ENCODE data around the gene SLC6A13. TPM values are rescaled to one million over a fixed set of nuclear protein-coding genes. Genes with fewer than 3 reads are reported as not detected.

Gene SLC6A13
- total RNA-seq, 4 donors from 2014 or later: 0.46 to 1.2 TPM; not detected in 2

- no peaks in the 10 kb centered on the region for H3K9me3 ChIP-seq
- intact Hi-C loops (cut with DNase I; ENCODE audit: low total_unique reads): no loop called here
- no peaks in the 10 kb centered on the region for H3K4me1 ChIP-seq
- no peak for DNase-seq
- no peak overlapping the region for H3K4me3 ChIP-seq
- H3K27ac ChIP-seq: no peak overlapping the region
- no peaks in the 10 kb centered on the region for H3K36me3 ChIP-seq
- TF ChIP-seq POLR2A (IDR thresholded peaks at IDR 0.05) (no peak), CTCF (IDR thresholded peaks at IDR 0.05) (no peak)
- no peaks in the 10 kb centered on the region for H3K27me3 ChIP-seq
Observed at GRCh38 chr12:210277-211141, 52.1 kb downstream of the SLC6A13 start.

DNA sequence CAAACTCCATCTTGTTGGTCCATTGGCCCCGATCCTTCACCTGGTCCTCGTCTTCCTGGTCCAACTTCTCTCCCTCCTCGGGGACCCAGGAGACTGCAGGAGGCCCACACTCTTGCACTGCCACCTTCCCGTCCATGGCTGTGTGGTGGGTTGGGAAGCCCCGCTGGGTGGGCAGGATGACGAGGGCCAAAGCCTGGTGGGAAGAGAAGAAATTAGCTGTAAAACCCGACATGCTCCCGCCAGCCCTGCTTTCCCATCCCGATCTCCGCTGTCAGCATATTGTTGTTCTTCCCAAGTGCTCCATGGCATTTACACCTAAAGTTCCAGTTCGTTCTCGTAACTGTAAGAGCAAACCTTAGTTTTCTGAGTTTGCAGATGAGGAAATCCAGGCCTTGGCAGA, 52.8 kb downstream of the SLC6A13 start:
- no peak overlapping the region for H3K4me3 ChIP-seq
- no peak for TF ChIP-seq CTCF (IDR thresholded peaks at IDR 0.05)
- no peak for TF ChIP-seq POLR2A (IDR thresholded peaks at IDR 0.05)
- no peaks in the 10 kb centered on the region for H3K36me3 ChIP-seq
- no peak for DNase-seq
- H3K4me1 ChIP-seq: no peaks in the 10 kb centered on the region
- H3K27ac ChIP-seq: no peak overlapping the region
- no peaks in the 10 kb centered on the region for H3K27me3 ChIP-seq
- H3K9me3 ChIP-seq: no peaks in the 10 kb centered on the region
- intact Hi-C loops (cut with DNase I; ENCODE audit: low total_unique reads): no loop called here

DNA sequence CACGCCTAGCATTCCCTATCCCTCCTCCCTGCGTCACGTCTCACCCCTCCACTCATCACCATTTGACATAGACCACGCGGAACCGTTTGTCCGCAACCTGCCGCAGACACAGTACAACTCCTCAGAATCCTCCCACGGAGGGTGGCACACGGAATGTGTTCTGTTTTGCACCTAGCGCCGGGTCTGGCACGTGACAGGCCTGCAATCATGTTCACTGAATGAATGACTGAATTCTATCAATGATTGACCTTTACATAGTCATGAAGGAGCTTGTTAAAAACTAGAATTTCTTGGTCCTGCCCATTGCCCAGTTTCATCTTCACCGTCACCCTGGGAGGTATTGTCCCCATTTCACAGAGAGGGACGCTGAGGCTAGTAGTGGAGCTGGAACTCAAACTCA, 53.4 kb downstream of the SLC6A13 start:
- DNase-seq: no peak
- Histone ChIP-seq H3K36me3 (no peaks in the 10 kb centered on the region), H3K9me3 (no peaks in the 10 kb centered on the region), H3K27me3 (no peaks in the 10 kb centered on the region), H3K4me1 (peaks cover 0 to 1% of the 10 kb centered on the region in 2 donors), H3K4me3 (no peak overlapping the region), H3K27ac (no peak overlapping the region)
- intact Hi-C loops (cut with DNase I; ENCODE audit: low total_unique reads): no loop called here
- TF ChIP-seq POLR2A (IDR thresholded peaks at IDR 0.05) (no peak), CTCF (IDR thresholded peaks at IDR 0.05) (no peak)

- Histone ChIP-seq H3K4me3 (no peak overlapping the region), H3K36me3 (no peaks in the 10 kb centered on the region), H3K27me3 (no peaks in the 10 kb centered on the region), H3K9me3 (no peaks in the 10 kb centered on the region), H3K27ac (no peak overlapping the region), H3K4me1 (peaks cover 0 to 5% of the 10 kb centered on the region in 2 donors)
- DNase-seq: no peak
- no peak for TF ChIP-seq CTCF (IDR thresholded peaks at IDR 0.05)
- TF ChIP-seq POLR2A (IDR thresholded peaks at IDR 0.05): no peak
- intact Hi-C loops (cut with DNase I; ENCODE audit: low total_unique reads): no loop called here
Observed at GRCh38 chr12:208813-209212, 53.8 kb downstream of the SLC6A13 start.

DNA sequence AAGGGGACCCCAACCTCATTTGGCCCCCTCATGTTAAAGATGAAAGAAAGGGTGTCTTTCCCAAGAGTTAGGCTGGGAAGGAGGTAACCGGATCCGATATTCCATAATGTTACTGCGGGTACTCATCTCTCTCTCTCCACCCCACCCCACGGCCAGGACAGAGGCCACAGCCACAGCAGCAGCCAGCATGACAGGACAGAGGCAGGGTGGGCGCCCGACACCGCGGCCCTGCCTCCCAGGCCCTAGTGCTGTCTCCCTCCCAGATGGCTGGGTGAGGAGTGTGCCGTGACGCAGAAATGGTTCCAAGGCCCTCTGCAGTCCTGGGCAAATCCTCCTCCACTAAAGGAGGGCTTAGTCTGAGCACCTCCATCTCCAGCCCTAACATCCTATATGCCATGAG, 54.8 kb downstream of the SLC6A13 start:
- H3K4me3 ChIP-seq: no peak overlapping the region
- no peaks in the 10 kb centered on the region for H3K9me3 ChIP-seq
- H3K36me3 ChIP-seq: no peaks in the 10 kb centered on the region
- no peaks in the 10 kb centered on the region for H3K27me3 ChIP-seq
- H3K27ac ChIP-seq: no peak overlapping the region
- intact Hi-C loops (cut with DNase I; ENCODE audit: low total_unique reads): no loop called here
- TF ChIP-seq POLR2A (IDR thresholded peaks at IDR 0.05) (no peak), CTCF (IDR thresholded peaks at IDR 0.05) (no peak)
- H3K4me1 ChIP-seq: peaks cover 0 to 8% of the 10 kb centered on the region in 2 donors
- DNase-seq: no peak

Data from uterus (tissue), 4 donors.